ENCODE measurements around the gene ZNF275. TPM values are rescaled to one million over a fixed set of nuclear protein-coding genes. Genes with fewer than 3 reads are reported as not detected.

ZNF275 gene
- total RNA-seq, 1 donor from 2014 or later = 14.8 TPM

- Histone ChIP-seq H3K79me2 (ENCODE audit: insufficient read depth, low read length) (no peaks in the 10 kb centered on the region), H4K20me1 (ENCODE audit: insufficient read depth, low read length) (no peaks in the 10 kb centered on the region), H3K4me2 (ENCODE audit: low read length) (no peak overlapping the region), H3K27me3 (ENCODE audit: insufficient read depth, low read length) (no peaks in the 10 kb centered on the region), H3K9ac (ENCODE audit: low read length) (no peak overlapping the region), H3K4me1 (ENCODE audit: insufficient read depth, low read length) (no peaks in the 10 kb centered on the region), H3K36me3 (ENCODE audit: insufficient read depth, low read length) (no peaks in the 10 kb centered on the region), H3K27ac (ENCODE audit: low read depth, low read length) (no peak overlapping the region), H2AFZ (ENCODE audit: low read depth, low read length) (no peak overlapping the region), H3K9me3 (ENCODE audit: insufficient read depth, low read depth, low read length) (no peaks in the 10 kb centered on the region), H3K4me3 (ENCODE audit: insufficient read depth, low read depth, low read length) (no peak overlapping the region)
- DNase-seq (ENCODE audit: low read depth) (no peak), FAIRE-seq (no peak)
- H3K9me3 Mint-ChIP-seq (ENCODE audit: unreplicated experiment) = no peaks in the 10 kb centered on the region
- H3K4me3 Mint-ChIP-seq (ENCODE audit: unreplicated experiment) = no peak overlapping the region
- no peak for TF ChIP-seq CTCF (IDR thresholded peaks at IDR 0.05; ENCODE audit: insufficient read depth, low read depth, low read length)
- TF ChIP-seq EZH2 (IDR thresholded peaks at IDR 0.05; ENCODE audit: insufficient read depth, low read length) = no peak
- no peak overlapping the region for H3K27ac Mint-ChIP-seq (ENCODE audit: unreplicated experiment)
- H3K27me3 Mint-ChIP-seq (ENCODE audit: low read depth, unreplicated experiment) = peaks cover 3% of the 10 kb centered on the region
- peaks cover 7% of the 10 kb centered on the region for H3K4me1 Mint-ChIP-seq (ENCODE audit: low read depth, unreplicated experiment)
- H3K36me3 Mint-ChIP-seq (ENCODE audit: low read depth, unreplicated experiment) = no peaks in the 10 kb centered on the region
Measured at GRCh38 chrX:153374426-153374825, 40.5 kb downstream of the ZNF275 start.

GRCh38 chrX:153375571-153375970 is 41.6 kb downstream of the ZNF275 start:
- no peaks in the 10 kb centered on the region for H3K9me3 ChIP-seq (ENCODE audit: insufficient read depth, low read depth, low read length)
- H3K27me3 ChIP-seq (ENCODE audit: insufficient read depth, low read length) = no peaks in the 10 kb centered on the region
- H3K79me2 ChIP-seq (ENCODE audit: insufficient read depth, low read length) = no peaks in the 10 kb centered on the region
- no peak for TF ChIP-seq CTCF (IDR thresholded peaks at IDR 0.05; ENCODE audit: insufficient read depth, low read depth, low read length)
- no peak for TF ChIP-seq EZH2 (IDR thresholded peaks at IDR 0.05; ENCODE audit: insufficient read depth, low read length)
- no peaks in the 10 kb centered on the region for H3K4me1 ChIP-seq (ENCODE audit: insufficient read depth, low read length)
- H2AFZ ChIP-seq (ENCODE audit: low read depth, low read length) = no peak overlapping the region
- no peak overlapping the region for H3K27ac Mint-ChIP-seq (ENCODE audit: unreplicated experiment)
- no peaks in the 10 kb centered on the region for H3K36me3 ChIP-seq (ENCODE audit: insufficient read depth, low read length)
- H3K4me3 Mint-ChIP-seq (ENCODE audit: unreplicated experiment) = no peak overlapping the region
- no peak for FAIRE-seq
- no peak overlapping the region for H3K4me3 ChIP-seq (ENCODE audit: insufficient read depth, low read depth, low read length)
- H3K9me3 Mint-ChIP-seq (ENCODE audit: unreplicated experiment) = no peaks in the 10 kb centered on the region
- peaks cover 3% of the 10 kb centered on the region for H3K27me3 Mint-ChIP-seq (ENCODE audit: low read depth, unreplicated experiment)
- no peak overlapping the region for H3K4me2 ChIP-seq (ENCODE audit: low read length)
- DNase-seq (ENCODE audit: low read depth) = no peak
- no peaks in the 10 kb centered on the region for H3K36me3 Mint-ChIP-seq (ENCODE audit: low read depth, unreplicated experiment)
- H3K4me1 Mint-ChIP-seq (ENCODE audit: low read depth, unreplicated experiment) = peaks cover 6% of the 10 kb centered on the region
- H3K9ac ChIP-seq (ENCODE audit: low read length) = no peak overlapping the region
- no peaks in the 10 kb centered on the region for H4K20me1 ChIP-seq (ENCODE audit: insufficient read depth, low read length)
- no peak overlapping the region for H3K27ac ChIP-seq (ENCODE audit: low read depth, low read length)

- no peaks in the 10 kb centered on the region for H3K27me3 ChIP-seq (ENCODE audit: insufficient read depth, low read length)
- peaks cover 3% of the 10 kb centered on the region for H3K27me3 Mint-ChIP-seq (ENCODE audit: low read depth, unreplicated experiment)
- no peaks in the 10 kb centered on the region for H3K36me3 Mint-ChIP-seq (ENCODE audit: low read depth, unreplicated experiment)
- H3K9ac ChIP-seq (ENCODE audit: low read length) = no peak overlapping the region
- no peak overlapping the region for H3K4me3 Mint-ChIP-seq (ENCODE audit: unreplicated experiment)
- no peaks in the 10 kb centered on the region for H4K20me1 ChIP-seq (ENCODE audit: insufficient read depth, low read length)
- H3K79me2 ChIP-seq (ENCODE audit: insufficient read depth, low read length) = no peaks in the 10 kb centered on the region
- no peaks in the 10 kb centered on the region for H3K9me3 ChIP-seq (ENCODE audit: insufficient read depth, low read depth, low read length)
- H3K4me2 ChIP-seq (ENCODE audit: low read length) = no peak overlapping the region
- H3K4me1 Mint-ChIP-seq (ENCODE audit: low read depth, unreplicated experiment) = no peaks in the 10 kb centered on the region
- no peak for TF ChIP-seq EZH2 (IDR thresholded peaks at IDR 0.05; ENCODE audit: insufficient read depth, low read length)
- TF ChIP-seq CTCF (IDR thresholded peaks at IDR 0.05; ENCODE audit: insufficient read depth, low read depth, low read length) = no peak
- H3K36me3 ChIP-seq (ENCODE audit: insufficient read depth, low read length) = no peaks in the 10 kb centered on the region
- H3K4me3 ChIP-seq (ENCODE audit: insufficient read depth, low read depth, low read length) = no peak overlapping the region
- H3K27ac Mint-ChIP-seq (ENCODE audit: unreplicated experiment) = no peak overlapping the region
- no peak for DNase-seq (ENCODE audit: low read depth)
- H2AFZ ChIP-seq (ENCODE audit: low read depth, low read length) = no peak overlapping the region
- FAIRE-seq = no peak
- no peaks in the 10 kb centered on the region for H3K9me3 Mint-ChIP-seq (ENCODE audit: unreplicated experiment)
- peaks cover 7% of the 10 kb centered on the region for H3K4me1 ChIP-seq (ENCODE audit: insufficient read depth, low read length)
- no peak overlapping the region for H3K27ac ChIP-seq (ENCODE audit: low read depth, low read length)
Measured at GRCh38 chrX:153377727-153378126, 43.8 kb downstream of the ZNF275 start.

Measured in astrocyte (in vitro differentiated cells and primary cell).